MG63 (cell line): Measurements from ENCODE around the gene LSM5. TPM values are rescaled to one million over a fixed set of nuclear protein-coding genes. Genes with fewer than 3 reads are reported as not detected.
"Not testable (repeated sequence)": the region's sequence is repeated elsewhere in the genome, so short reads cannot be mapped to it uniquely, and the experiment has no call there.

Experiments
- DNase-seq: peaks from one replicate; pipeline ENCODE4 v3.0.0-alpha.2; 2020
- H3K27me3 ChIP-seq: fragments of 250-450 bp; sonication (Bioruptor Pico); 2 replicates; pipeline ENCODE4 v1.5.1; 2020; ENCODE audit warnings: mild to moderate bottlenecking, moderate library complexity
- H3K36me3 ChIP-seq: fragments of 250-450 bp; sonication (Bioruptor Pico); 2 replicates; pipeline ENCODE4 v1.5.1; 2020; ENCODE audit warnings: mild to moderate bottlenecking, moderate library complexity
- H3K4me3 ChIP-seq: fragments of 250-450 bp; sonication (Bioruptor Pico); 2 replicates; pipeline ENCODE4 v1.5.1; 2020; ENCODE audit warnings: mild to moderate bottlenecking, moderate library complexity
- H3K9me3 ChIP-seq: fragments of 250-450 bp; sonication (Bioruptor Pico); 2 replicates; pipeline ENCODE4 v1.5.1; 2020; ENCODE audit warnings: mild to moderate bottlenecking, moderate library complexity
- total RNA-seq: library from RNA; depleted of rRNA; stranded (reverse); fragments of >200 nt; shearing (Covaris generic); gene quantifications from 2 replicates; pipeline ENCODE4 v1.2.3, GENCODE V29; 2014; ENCODE audit warnings: low replicate concordance

LSM5 gene
- total RNA-seq, 1 experiment from 2014 or later: 31.5 TPM

GRCh38 chr7:32479574-32480200 lies 10.5 kb downstream of the LSM5 start:
- H3K27me3 ChIP-seq: peaks cover 3% of the 10 kb centered on the region; the same call in 1 of the 2 replicates
- H3K36me3 ChIP-seq: no peaks in the 10 kb centered on the region
- DNase-seq: no peak
- no peak overlapping the region for H3K4me3 ChIP-seq
- H3K9me3 ChIP-seq: no peaks in the 10 kb centered on the region

- Histone ChIP-seq H3K27me3 (peaks cover 3% of the 10 kb centered on the region; the same call in 1 of the 2 replicates), H3K4me3 (no peak overlapping the region), H3K36me3 (no peaks in the 10 kb centered on the region), H3K9me3 (no peaks in the 10 kb centered on the region)
- DNase-seq: no peak
These were observed 12.6 kb downstream of the LSM5 start for GRCh38 chr7:32477649-32477980.

GRCh38 chr7:32476816-32477648 lies 13.1 kb downstream of the LSM5 start:
- no peak overlapping the region for H3K4me3 ChIP-seq
- H3K9me3 ChIP-seq: no peaks in the 10 kb centered on the region
- H3K36me3 ChIP-seq: no peaks in the 10 kb centered on the region
- peaks cover 3% of the 10 kb centered on the region; the same call in 1 of the 2 replicates for H3K27me3 ChIP-seq
- DNase-seq: no peak

- Histone ChIP-seq H3K36me3 (no peaks in the 10 kb centered on the region), H3K27me3 (no peaks in the 10 kb centered on the region; the same call in 1 of the 2 replicates), H3K4me3 (no peak overlapping the region), H3K9me3 (no peaks in the 10 kb centered on the region)
- DNase-seq: no peak
These were observed 16.2 kb downstream of the LSM5 start for GRCh38 chr7:32474008-32474407.

- Histone ChIP-seq H3K36me3 (no peaks in the 10 kb centered on the region), H3K4me3 (no peak overlapping the region), H3K9me3 (no peaks in the 10 kb centered on the region), H3K27me3 (no peaks in the 10 kb centered on the region; the same call in 1 of the 2 replicates)
- DNase-seq: no peak
These were observed 18.2 kb downstream of the LSM5 start for GRCh38 chr7:32472015-32472414.

GRCh38 chr7:32470871-32471270 lies 19.3 kb downstream of the LSM5 start:
- no peak for DNase-seq
- Histone ChIP-seq H3K36me3 (no peaks in the 10 kb centered on the region), H3K4me3 (no peak overlapping the region), H3K9me3 (no peaks in the 10 kb centered on the region), H3K27me3 (no peaks in the 10 kb centered on the region)

GRCh38 chr7:32470004-32470403 lies 20.2 kb downstream of the LSM5 start:
- not testable (repeated sequence) for H3K36me3 ChIP-seq, H3K4me3 ChIP-seq, H3K27me3 ChIP-seq, DNase-seq, H3K9me3 ChIP-seq

GRCh38 chr7:32464641-32465416 lies 25.4 kb downstream of the LSM5 start:
- not testable (repeated sequence) for H3K27me3 ChIP-seq, H3K4me3 ChIP-seq, DNase-seq, H3K9me3 ChIP-seq, H3K36me3 ChIP-seq

- Histone ChIP-seq H3K36me3 (no peaks in the 10 kb centered on the region), H3K27me3 (no peaks in the 10 kb centered on the region), H3K4me3 (no peak overlapping the region), H3K9me3 (no peaks in the 10 kb centered on the region)
- no peak for DNase-seq
These were observed 27.2 kb downstream of the LSM5 start for GRCh38 chr7:32462977-32463376.

GRCh38 chr7:32462451-32462850 lies 27.7 kb downstream of the LSM5 start:
- Histone ChIP-seq H3K9me3 (no peaks in the 10 kb centered on the region), H3K36me3 (no peaks in the 10 kb centered on the region), H3K27me3 (no peaks in the 10 kb centered on the region), H3K4me3 (no peak overlapping the region)
- DNase-seq: no peak

- no peaks in the 10 kb centered on the region for H3K9me3 ChIP-seq
- H3K4me3 ChIP-seq: no peak overlapping the region
- no peak for DNase-seq
- H3K36me3 ChIP-seq: no peaks in the 10 kb centered on the region
- H3K27me3 ChIP-seq: no peaks in the 10 kb centered on the region
These were observed 28.7 kb downstream of the LSM5 start for GRCh38 chr7:32461484-32461883.

- no peaks in the 10 kb centered on the region for H3K36me3 ChIP-seq
- DNase-seq: no peak
These were observed 30.4 kb downstream of the LSM5 start for GRCh38 chr7:32459788-32460187.

GRCh38 chr7:32458025-32458424 lies 32.2 kb downstream of the LSM5 start:
- Histone ChIP-seq H3K27me3 (peaks cover 5% of the 10 kb centered on the region), H3K4me3 (no peak overlapping the region), H3K36me3 (no peaks in the 10 kb centered on the region), H3K9me3 (no peaks in the 10 kb centered on the region)
- no peak for DNase-seq

More at GRCh38 chr7:32459788-32460187, 30.4 kb downstream of the LSM5 start:
- Histone ChIP-seq H3K9me3 (no peaks in the 10 kb centered on the region), H3K4me3 (no peak overlapping the region), H3K27me3 (no peaks in the 10 kb centered on the region)

- H3K36me3 ChIP-seq: no peaks in the 10 kb centered on the region
- no peak for DNase-seq
These were observed 36.7 kb downstream of the LSM5 start for GRCh38 chr7:32453341-32454011.

GRCh38 chr7:32447218-32447617 lies 43.0 kb downstream of the LSM5 start:
- DNase-seq: no peak
- no peaks in the 10 kb centered on the region for H3K36me3 ChIP-seq
- H3K4me3 ChIP-seq: no peak overlapping the region
- no peaks in the 10 kb centered on the region for H3K9me3 ChIP-seq
- peaks cover 2% of the 10 kb centered on the region; the same call in 1 of the 2 replicates for H3K27me3 ChIP-seq

More at GRCh38 chr7:32453341-32454011, 36.7 kb downstream of the LSM5 start:
- Histone ChIP-seq H3K4me3 (no peak overlapping the region), H3K9me3 (no peaks in the 10 kb centered on the region), H3K27me3 (peaks cover 6% of the 10 kb centered on the region)

GRCh38 chr7:32436146-32436928 lies 53.8 kb downstream of the LSM5 start:
- Histone ChIP-seq H3K36me3 (no peaks in the 10 kb centered on the region), H3K9me3 (no peaks in the 10 kb centered on the region), H3K4me3 (no peak overlapping the region), H3K27me3 (peaks cover 6% of the 10 kb centered on the region)
- DNase-seq: no peak
